Endothelial cell of umbilical vein (primary cell): ENCODE measurements around the gene DNASE2. TPM values are rescaled to one million over a fixed set of nuclear protein-coding genes. Genes with fewer than 3 reads are reported as not detected.
A peak's percentile ranks its signal among the peaks of the same experiment; 100 is the strongest.

Experiments
- BruUV-seq: library from RNA; stranded (reverse); fragments of 400-500 nt; replicated peaks from 2 replicates; lab custom pipeline; 2021; lab: Mats Ljungman, UMichigan
- CTCF ChIA-PET: fragments of 300-600, 350-600 bp; sonication (Branson Sonifier 250); formaldehyde crosslinking; loops from one replicate; lab custom pipeline; 2021; ENCODE audit warnings: antibody characterized with exemption, inconsistent platforms; lab: Charles Lee
- POLR2A ChIA-PET: fragments of 300-600, 350-600 bp; sonication (Branson Sonifier 250); formaldehyde crosslinking; loops from one replicate; lab custom pipeline; 2021; ENCODE audit warnings: antibody characterized with exemption, inconsistent platforms; lab: Charles Lee
- DNase-seq: peaks from one replicate; pipeline ENCODE4 v3.0.0-alpha.2; 2011; ENCODE audit warnings: low read depth, low spot score
- FAIRE-seq: peaks from 2 replicates; lab custom pipeline; 2011; peaks lifted over from hg19 to GRCh38; lab: Jason Lieb, UNC
- H2AFZ ChIP-seq: 2 replicates; pipeline ENCODE4 v1.6.0; 2012; ENCODE audit warnings: low read depth, low read length, control low read depth, inconsistent platforms
- H3K27ac ChIP-seq: 2 replicates; pipeline ENCODE4 v1.5.1; 2011; ENCODE audit warnings: low read depth, mild to moderate bottlenecking, control low read depth, low read length, moderate library complexity; ENCODE audit not compliant: insufficient read depth
- H3K27me3 ChIP-seq, 2 experiments: 2 replicates each; pipeline versions ENCODE4 v1.6.0 to v1.6.1; 2011; ENCODE audit warnings: low read length in 2 of 2, mixed read lengths in 1 of 2; ENCODE audit not compliant: control insufficient read depth in 2 of 2, insufficient read depth in 2 of 2
- H3K36me3 ChIP-seq, 2 experiments: 2 replicates in 1 of 2; 3 replicates in 1 of 2; pipeline ENCODE4 v1.5.1; 2011; ENCODE audit warnings: low read length in 2 of 2, mild to moderate bottlenecking in 1 of 2, moderate library complexity in 1 of 2; ENCODE audit not compliant: control insufficient read depth in 2 of 2, insufficient read depth in 2 of 2; ENCODE audit errors: extremely low read depth in 1 of 2
- H3K4me1 ChIP-seq: 3 replicates; pipeline ENCODE4 v1.5.1; 2011; ENCODE audit warnings: mild to moderate bottlenecking, low read length; ENCODE audit not compliant: control insufficient read depth, insufficient read depth; ENCODE audit errors: extremely low read depth
- H3K4me2 ChIP-seq: 2 replicates; pipeline ENCODE4 v1.6.1; 2011; ENCODE audit warnings: low read length, control low read depth, mixed read lengths; ENCODE audit not compliant: insufficient read depth
- H3K4me3 ChIP-seq, 3 experiments: fragments of 200-600 bp in 1 of 3; sonication (generic), shearing (Covaris generic) in 1 of 3; replicated peaks in 1 of 3; 2 replicates each; pipeline ENCODE4 v1.5.1; 2011 to 2016; ENCODE audit warnings: control low read depth in 3 of 3, low read length in 3 of 3, mild to moderate bottlenecking in 2 of 3, inconsistent platforms in 1 of 3, low read depth in 1 of 3, moderate library complexity in 1 of 3; ENCODE audit not compliant: insufficient read depth in 1 of 3
- H3K79me2 ChIP-seq: 2 replicates; pipeline ENCODE4 v1.6.0; 2012; ENCODE audit warnings: low read length, inconsistent platforms; ENCODE audit not compliant: control insufficient read depth, insufficient read depth
- H3K9ac ChIP-seq: replicated peaks from 2 replicates; pipeline ENCODE3; 2011; ENCODE audit warnings: low read length, control low read depth; ENCODE audit not compliant: insufficient read depth; ENCODE audit errors: extremely low read depth
- H3K9me1 ChIP-seq: replicated peaks from 3 replicates; pipeline ENCODE4 v1.6.0; 2011; ENCODE audit warnings: mild to moderate bottlenecking, low read length; ENCODE audit not compliant: control insufficient read depth, insufficient read depth; ENCODE audit errors: extremely low read depth
- H3K9me3 ChIP-seq: replicated peaks from 2 replicates; pipeline ENCODE4 v1.5.1; 2012; ENCODE audit warnings: low read length, inconsistent platforms; ENCODE audit not compliant: control insufficient read depth, insufficient read depth
- H4K20me1 ChIP-seq: replicated peaks from 2 replicates; pipeline ENCODE3; 2011; ENCODE audit warnings: mild to moderate bottlenecking, low read length; ENCODE audit not compliant: control insufficient read depth, insufficient read depth; ENCODE audit errors: extremely low read depth
- CTCF ChIP-seq, 2 donors: IDR thresholded peaks; 1 replicate in 1 of 2; 2 replicates in 1 of 2; pipeline ENCODE4 v1.5.1; 2011; ENCODE audit warnings: low read length in 2 of 2, mild to moderate bottlenecking in 2 of 2, moderate library complexity in 2 of 2, control low read depth in 1 of 2, inconsistent platforms in 1 of 2, low read depth in 1 of 2; ENCODE audit not compliant: insufficient read depth in 1 of 2; ENCODE audit errors: extremely low read depth in 1 of 2
- EZH2 ChIP-seq: IDR thresholded peaks from 2 replicates; pipeline ENCODE4 v1.6.1; 2012; ENCODE audit warnings: borderline replicate concordance, low read depth, mild to moderate bottlenecking, moderate library complexity, low read length, inconsistent platforms; ENCODE audit not compliant: severe bottlenecking
- FOS ChIP-seq: IDR thresholded peaks from 2 replicates; pipeline ENCODE4 v1.6.1; 2011; ENCODE audit warnings: mild to moderate bottlenecking, low read length, moderate library complexity, borderline replicate concordance; ENCODE audit not compliant: insufficient read depth
- GATA2 ChIP-seq: IDR thresholded peaks from 2 replicates; pipeline ENCODE4 v1.7.0; 2011; ENCODE audit warnings: low read depth, mild to moderate bottlenecking, moderate library complexity, mixed read lengths, low read length; ENCODE audit not compliant: insufficient read length, insufficient read depth
- JUN ChIP-seq: IDR thresholded peaks from 2 replicates; pipeline ENCODE4 v1.6.1; 2011; ENCODE audit warnings: borderline replicate concordance, low read depth; ENCODE audit not compliant: insufficient read length, insufficient read depth
- MAX ChIP-seq: IDR thresholded peaks from 2 replicates; pipeline ENCODE4 v1.6.1; 2011; ENCODE audit not compliant: insufficient read depth, insufficient read length
- MYC ChIP-seq: IDR thresholded peaks from one replicate; pipeline ENCODE4 v1.6.1; 2011; ENCODE audit warnings: mild to moderate bottlenecking, low read depth, low read length
- POLR2A ChIP-seq: IDR thresholded peaks from 2 replicates; pipeline ENCODE4 v1.6.1; 2012; ENCODE audit warnings: low read depth, mild to moderate bottlenecking, control low read depth, low read length
- POLR2AphosphoS5 ChIP-seq: IDR thresholded peaks from 2 replicates; pipeline ENCODE4 v1.6.1; 2012; ENCODE audit warnings: low read depth, mild to moderate bottlenecking, control low read depth, low read length, moderate library complexity; ENCODE audit not compliant: insufficient read depth
- dilution Hi-C: fragments of 300-500 bp; cut with MboI; formaldehyde crosslinking; loops from one replicate; pipeline ENCODE4 v1.15.0; 2019; ENCODE audit warnings: low sequenced_read_pairs; ENCODE audit not compliant: extremely low pct_ligation_motif_present
- intact Hi-C: fragments of 100-400 bp; cut with micrococcal nuclease; formaldehyde crosslinking; loops from one replicate; pipeline ENCODE4 v1.10.0; 2022
- polyA plus RNA-seq, 4 experiments: library from polyadenylated mRNA; depleted of rRNA in 3 of 4; stranded (reverse) in 3 of 4; unstranded in 1 of 4; fragments of >200 nt; gene quantifications; 2 replicates each; pipeline versions ENCODE4 v1.2.1 to v1.2.3, GENCODE V29; 2011 to 2012; ENCODE audit warnings: missing spikeins in 1 of 4
- total RNA-seq: library from RNA; stranded (reverse); gene quantifications from 2 replicates; pipeline ENCODE4 v1.2.3, GENCODE V29; 2021

The DNASE2 gene
- total and polyA plus RNA-seq, 2 donors (not counting 3 experiments of a cell fraction or from before 2014, with no cell fraction given) = 31.3 to 51.9 TPM

GRCh38 chr19:12840091-12841079 lies 40.9 kb downstream of the DNASE2 start:
- Histone ChIP-seq H3K4me1 (no peaks in the 10 kb centered on the region), H3K9ac (no peak overlapping the region), H3K27me3 (peaks cover 41 to 49% of the 10 kb centered on the region in 2 experiments), H3K9me3 (no peaks in the 10 kb centered on the region), H3K4me3 (no peak overlapping the region), H3K9me1 (no peaks in the 10 kb centered on the region), H3K36me3 (no peaks in the 10 kb centered on the region), H3K79me2 (no peaks in the 10 kb centered on the region), H4K20me1 (no peaks in the 10 kb centered on the region), H3K4me2 (peak overlapping the region; percentile 5), H3K27ac (no peak overlapping the region), H2AFZ (peak overlapping the region; percentile 43)
- BruUV-seq = no TSS peak
- DNase-seq (peak; percentile 36), FAIRE-seq (peak; percentile 82)
- POLR2A ChIA-PET = no interaction called here
- dilution Hi-C loops (no loop called here), intact Hi-C loops (no loop called here)
- TF ChIP-seq POLR2A = no peak
- TF ChIP-seq GATA2 = no peak
- no peak for TF ChIP-seq POLR2AphosphoS5
- no peak for TF ChIP-seq FOS
- TF ChIP-seq CTCF (IDR thresholded peaks at IDR 0.05; ENCODE audit: extremely low read depth in 1 of 2, insufficient read depth in 1 of 2, low read depth in 1 of 2, low read length in 2 of 2) = no peak
- no peak for TF ChIP-seq JUN
- no peak for TF ChIP-seq MYC
- no peak for TF ChIP-seq EZH2
- no peak for TF ChIP-seq MAX
- CTCF ChIA-PET = no interaction called here
